GM12875 (cell line): Measurements from ENCODE around the gene RBMS2.

Experiments
- H3K4me3 ChIP-seq: one replicate; pipeline ENCODE4 v1.5.1; 2011; ENCODE audit warnings: low read depth, low read length, control low read depth
- CTCF ChIP-seq: IDR thresholded peaks from 2 replicates; pipeline ENCODE4 v1.5.1; 2011; ENCODE audit warnings: low read depth, mild to moderate bottlenecking, control low read depth, inconsistent platforms, low read length, moderate library complexity, borderline replicate concordance; ENCODE audit not compliant: insufficient read depth

RBMS2 gene

DNA sequence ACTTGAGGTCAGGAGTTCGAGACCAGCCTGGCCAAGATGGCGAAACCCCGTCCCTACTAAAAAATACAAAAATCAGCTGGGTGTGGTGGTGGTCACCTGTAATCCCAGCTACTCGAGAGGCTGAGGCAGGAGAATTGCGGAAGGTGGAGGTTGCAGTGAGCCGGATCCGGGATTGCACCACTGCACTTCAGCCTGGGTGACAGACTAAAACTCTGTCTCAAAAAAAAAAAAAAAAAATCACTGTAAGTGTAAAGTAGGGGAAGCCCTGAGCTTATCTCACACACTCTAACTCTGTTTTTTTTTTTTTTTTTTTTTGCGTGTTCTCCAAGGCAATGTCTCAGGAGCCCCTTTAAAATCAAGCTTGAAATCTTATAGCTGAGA, 421 bp upstream of the RBMS2 start:
- peak overlapping the region; percentile 48 for H3K4me3 ChIP-seq
- no peak for TF ChIP-seq CTCF

GRCh38 chr12:56522411-56523193, 982 bp downstream of the RBMS2 start:
- no peak for TF ChIP-seq CTCF
- H3K4me3 ChIP-seq, result peak overlapping the region; percentile 48

- no peak for TF ChIP-seq CTCF
- H3K4me3 ChIP-seq, result no peak overlapping the region
Observed at GRCh38 chr12:56528846-56529245, 7.2 kb downstream of the RBMS2 start.

DNA sequence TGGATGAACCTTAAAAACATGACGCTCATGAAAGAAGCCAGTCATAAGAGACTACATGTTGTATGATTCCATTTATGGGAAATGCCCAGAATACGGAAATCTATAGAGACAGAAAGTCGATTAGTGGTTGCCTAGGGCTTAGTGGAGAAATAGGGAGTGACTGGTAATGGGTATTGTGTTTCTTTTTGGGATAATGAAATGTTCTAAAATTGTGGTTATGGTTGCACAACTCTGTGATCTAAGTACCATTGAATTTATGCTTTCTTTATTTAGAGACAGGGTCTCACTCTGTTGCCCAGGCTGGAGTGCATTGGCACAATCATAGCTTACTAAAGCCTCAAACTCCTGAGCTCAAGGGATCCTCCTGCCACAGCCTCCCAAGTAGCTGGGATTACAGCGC, 8.0 kb downstream of the RBMS2 start:
- no peak for TF ChIP-seq CTCF
- no peak overlapping the region for H3K4me3 ChIP-seq

GRCh38 chr12:56530390-56531055, 8.9 kb downstream of the RBMS2 start:
- no peak overlapping the region for H3K4me3 ChIP-seq

GRCh38 chr12:56537546-56537945, 15.9 kb downstream of the RBMS2 start:
- H3K4me3 ChIP-seq, result no peak overlapping the region
- no peak for TF ChIP-seq CTCF

More at GRCh38 chr12:56530390-56531055, 8.9 kb downstream of the RBMS2 start:
- no peak for TF ChIP-seq CTCF

DNA sequence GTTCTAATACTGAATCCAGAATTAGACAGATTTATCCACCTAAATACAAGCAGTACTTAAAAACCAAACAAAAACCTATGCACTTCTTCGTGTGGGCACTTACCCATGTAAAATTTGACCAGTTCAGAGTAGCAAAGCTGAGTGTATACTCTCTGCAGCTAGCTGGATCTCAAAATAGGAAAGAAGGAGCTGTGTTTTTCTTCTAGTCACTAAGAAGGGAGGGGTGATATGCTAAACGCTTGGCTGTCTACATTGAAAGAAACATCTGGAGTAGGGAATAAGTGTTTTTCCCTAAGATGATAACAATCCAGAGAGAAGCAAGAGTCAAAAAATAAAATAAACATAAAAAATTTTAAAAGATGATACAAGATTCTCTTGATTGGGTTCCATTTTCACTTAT, 20.0 kb downstream of the RBMS2 start:
- no peak for TF ChIP-seq CTCF
- no peak overlapping the region for H3K4me3 ChIP-seq
